Karpas-422 (cell line): ENCODE data around the gene NEUROD1. TPM values are rescaled to one million over a fixed set of nuclear protein-coding genes. Genes with fewer than 3 reads are reported as not detected.
A peak's percentile ranks its signal among the peaks of the same experiment; 100 is the strongest.

ENCODE experiments used
- DNase-seq: peaks from one replicate; pipeline ENCODE4 v3.0.0-alpha.2; 2015
- H2AFZ ChIP-seq: fragments of 200-600 bp; sonication (generic); 2 replicates; pipeline ENCODE4 v1.6.1; 2014; ENCODE audit warnings: antibody characterized with exemption, low read length, mixed read lengths
- H3K27ac ChIP-seq: fragments of 200-600 bp; sonication (generic); 2 replicates; pipeline ENCODE4 v1.5.1; 2014; ENCODE audit warnings: mild to moderate bottlenecking, low read length, moderate library complexity
- H3K27me3 ChIP-seq: fragments of 200-600 bp; sonication (generic); 2 replicates; pipeline ENCODE4 v1.6.1; 2014; ENCODE audit warnings: low read length, mixed read lengths
- H3K36me3 ChIP-seq: fragments of 200-600 bp; sonication (generic); 2 replicates; pipeline ENCODE4 v1.6.1; 2014; ENCODE audit warnings: low read length, mixed read lengths; ENCODE audit not compliant: insufficient read depth
- H3K4me1 ChIP-seq: fragments of 200-600 bp; sonication (generic); 2 replicates; pipeline ENCODE4 v1.6.1; 2014; ENCODE audit warnings: mild to moderate bottlenecking, low read length, mixed read lengths
- H3K4me2 ChIP-seq: fragments of 200-600 bp; sonication (generic); 2 replicates; pipeline ENCODE4 v1.6.1; 2014; ENCODE audit warnings: low read length, low read depth, mild to moderate bottlenecking; ENCODE audit not compliant: poor library complexity, severe bottlenecking
- H3K4me3 ChIP-seq: fragments of 200-600 bp; sonication (generic); 2 replicates; pipeline ENCODE4 v1.5.1; 2014; ENCODE audit warnings: mild to moderate bottlenecking, antibody characterized with exemption, low read length, mixed read lengths
- H3K79me2 ChIP-seq: fragments of 200-600 bp; sonication (generic); 2 replicates; pipeline ENCODE4 v1.6.1; 2014; ENCODE audit warnings: mild to moderate bottlenecking, low read length, mixed read lengths
- H3K9ac ChIP-seq: fragments of 200-600 bp; sonication (generic); 2 replicates; pipeline ENCODE4 v1.6.0; 2014; ENCODE audit warnings: low read length
- H3K9me2 ChIP-seq: fragments of 200-600 bp; sonication (generic), shearing (Covaris generic); replicated peaks from 2 replicates; pipeline ENCODE4 v1.6.0; 2014; ENCODE audit warnings: mild to moderate bottlenecking, low read length, moderate library complexity; ENCODE audit not compliant: insufficient read depth
- H3K9me3 ChIP-seq: fragments of 300-700, 200-600 bp; sonication (generic); 2 replicates; pipeline ENCODE4 v1.6.1; 2014; ENCODE audit warnings: low read length, mixed read lengths
- H4K20me1 ChIP-seq: fragments of 200-600 bp; sonication (generic); 2 replicates; pipeline ENCODE4 v1.6.1; 2014; ENCODE audit warnings: mild to moderate bottlenecking, antibody characterized with exemption, low read length, low read depth; ENCODE audit not compliant: insufficient read depth
- total RNA-seq: library from RNA; depleted of rRNA; stranded (reverse); fragments of >200 nt; shearing (Covaris generic); gene quantifications from 2 replicates; pipeline ENCODE4 v1.2.3, GENCODE V29; 2014; ENCODE audit warnings: low replicate concordance

Gene NEUROD1
- total RNA-seq, 1 experiment from 2014 or later: not detected

- H3K9me3 ChIP-seq: no peaks in the 10 kb centered on the region
- peaks cover 5% of the 10 kb centered on the region for H3K79me2 ChIP-seq
- DNase-seq: no peak
- no peak overlapping the region for H3K4me3 ChIP-seq
- H3K4me1 ChIP-seq: peaks cover 88% of the 10 kb centered on the region
- H3K27me3 ChIP-seq: no peaks in the 10 kb centered on the region
- peak overlapping the region; percentile 13; the same call in 1 of the 2 replicates for H3K9ac ChIP-seq
- no peaks in the 10 kb centered on the region for H3K36me3 ChIP-seq
- no peaks in the 10 kb centered on the region for H4K20me1 ChIP-seq
- no peak overlapping the region for H2AFZ ChIP-seq
- no peaks in the 10 kb centered on the region for H3K9me2 ChIP-seq
- peak overlapping the region; percentile 55 for H3K4me2 ChIP-seq
- peak overlapping the region; percentile 89 for H3K27ac ChIP-seq
Measured at GRCh38 chr2:181643151-181643550, 37.2 kb downstream of the NEUROD1 start.

- no peaks in the 10 kb centered on the region for H3K27me3 ChIP-seq
- peak overlapping the region; percentile 55 for H3K4me2 ChIP-seq
- no peaks in the 10 kb centered on the region for H3K79me2 ChIP-seq
- no peak overlapping the region for H2AFZ ChIP-seq
- no peak overlapping the region for H3K9ac ChIP-seq
- no peaks in the 10 kb centered on the region for H3K9me2 ChIP-seq
- H3K36me3 ChIP-seq: no peaks in the 10 kb centered on the region
- peaks cover 81% of the 10 kb centered on the region for H3K4me1 ChIP-seq
- H4K20me1 ChIP-seq: no peaks in the 10 kb centered on the region
- H3K9me3 ChIP-seq: no peaks in the 10 kb centered on the region
- DNase-seq: peak; percentile 63
- H3K4me3 ChIP-seq: no peak overlapping the region
- H3K27ac ChIP-seq: peak overlapping the region; percentile 89
Measured at GRCh38 chr2:181642086-181642485, 38.2 kb downstream of the NEUROD1 start.

DNA sequence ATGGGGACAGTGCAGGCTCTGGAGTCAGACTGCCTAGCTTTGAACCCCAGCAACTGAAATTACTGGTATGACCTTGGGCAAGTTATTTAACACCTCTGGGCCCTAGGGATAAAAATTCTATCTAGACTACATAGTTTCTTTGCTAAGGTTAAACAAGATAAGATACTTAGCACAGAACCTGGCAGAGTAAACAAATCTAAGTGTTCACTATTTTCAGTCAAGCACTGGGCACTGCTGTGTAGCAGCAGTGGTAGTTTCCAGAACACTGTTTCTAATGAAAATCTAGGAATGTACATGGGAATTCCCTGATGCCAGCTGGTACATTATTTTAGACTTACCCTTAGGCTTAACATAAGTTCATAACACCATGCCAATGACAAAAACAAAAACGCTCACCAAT is 40.6 kb downstream of the NEUROD1 start:
- no peak for DNase-seq
- H3K27me3 ChIP-seq: no peaks in the 10 kb centered on the region
- H4K20me1 ChIP-seq: no peaks in the 10 kb centered on the region
- peak overlapping the region; percentile 16 for H3K4me2 ChIP-seq
- no peaks in the 10 kb centered on the region for H3K9me3 ChIP-seq
- H3K79me2 ChIP-seq: no peaks in the 10 kb centered on the region
- H3K36me3 ChIP-seq: no peaks in the 10 kb centered on the region
- peak overlapping the region; percentile 21; the same call in 1 of the 2 replicates for H3K27ac ChIP-seq
- no peaks in the 10 kb centered on the region for H3K9me2 ChIP-seq
- H2AFZ ChIP-seq: no peak overlapping the region
- H3K4me3 ChIP-seq: no peak overlapping the region
- peaks cover 75% of the 10 kb centered on the region for H3K4me1 ChIP-seq
- H3K9ac ChIP-seq: no peak overlapping the region

DNA sequence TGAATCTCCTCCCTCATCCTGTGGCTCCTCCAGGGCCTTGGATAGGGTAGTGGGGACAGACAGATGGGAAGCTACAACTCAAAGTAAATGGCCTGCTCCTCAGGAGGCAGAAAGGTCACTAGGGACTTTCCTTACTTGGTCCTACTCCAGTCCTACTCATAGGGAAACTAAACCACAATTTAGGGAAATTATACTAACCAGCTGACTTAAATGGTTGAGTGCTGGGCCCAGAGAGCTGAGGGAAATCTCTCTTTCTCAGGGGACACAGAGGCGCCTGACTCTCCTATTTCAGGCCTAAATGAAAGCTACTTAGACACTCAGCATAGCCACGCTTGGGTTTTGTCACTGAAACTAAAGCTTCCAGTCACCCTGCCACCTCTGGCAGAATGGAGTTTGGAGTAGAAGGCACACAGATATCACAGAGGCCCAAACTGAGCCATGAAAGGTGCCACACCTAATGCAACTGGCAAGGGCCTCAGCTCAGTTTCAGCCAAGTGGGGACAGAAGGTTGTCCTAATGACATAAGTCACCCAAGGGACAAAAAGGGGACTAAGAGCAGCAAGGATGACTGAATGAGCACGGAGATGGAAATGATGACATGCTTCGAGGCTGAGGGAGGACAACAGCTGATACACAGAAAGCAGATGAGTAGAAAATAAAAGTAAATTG is 47.5 kb downstream of the NEUROD1 start:
- Histone ChIP-seq H4K20me1 (no peaks in the 10 kb centered on the region), H3K79me2 (no peaks in the 10 kb centered on the region; the same call in 1 of the 2 replicates), H3K27ac (peak overlapping the region; percentile 89), H3K9me3 (no peaks in the 10 kb centered on the region), H3K9ac (peak overlapping the region; percentile 69), H3K9me2 (no peaks in the 10 kb centered on the region), H3K4me2 (peak overlapping the region; percentile 78), H3K4me3 (peak overlapping the region; percentile 41), H3K27me3 (no peaks in the 10 kb centered on the region), H2AFZ (peak overlapping the region; percentile 27; the same call in 1 of the 2 replicates), H3K36me3 (no peaks in the 10 kb centered on the region), H3K4me1 (peaks cover 86% of the 10 kb centered on the region)
- DNase-seq: peak; percentile 85

- no peak overlapping the region for H2AFZ ChIP-seq
- H3K9me2 ChIP-seq: no peaks in the 10 kb centered on the region
Measured at GRCh38 chr2:181628590-181629585, 51.4 kb downstream of the NEUROD1 start.

DNA sequence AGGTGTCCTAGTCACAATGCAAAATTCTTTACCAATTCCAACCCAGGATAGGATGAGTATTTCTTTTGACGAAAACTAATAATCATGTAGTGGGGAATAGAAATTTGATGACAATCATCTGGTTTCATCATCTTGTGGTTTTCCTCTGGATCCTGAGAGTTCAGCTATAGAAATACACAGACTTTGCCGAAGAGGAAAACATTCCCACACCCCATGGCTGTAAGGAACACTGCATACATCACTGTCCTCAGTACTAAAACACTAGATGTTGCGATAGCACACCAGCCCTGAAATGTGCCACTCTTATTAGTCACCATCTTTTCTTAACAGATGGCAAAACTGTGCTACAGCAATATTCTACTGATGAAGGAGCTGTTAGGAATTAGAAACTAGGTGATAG is 52.8 kb downstream of the NEUROD1 start:
- Histone ChIP-seq H3K4me2 (no peak overlapping the region), H4K20me1 (no peaks in the 10 kb centered on the region), H2AFZ (no peak overlapping the region), H3K9me3 (no peaks in the 10 kb centered on the region), H3K4me3 (no peak overlapping the region), H3K9me2 (no peaks in the 10 kb centered on the region), H3K36me3 (no peaks in the 10 kb centered on the region), H3K9ac (no peak overlapping the region), H3K4me1 (peaks cover 79% of the 10 kb centered on the region), H3K27me3 (no peaks in the 10 kb centered on the region), H3K27ac (no peak overlapping the region; the same call in 1 of the 2 replicates), H3K79me2 (no peaks in the 10 kb centered on the region; the same call in 1 of the 2 replicates)
- no peak for DNase-seq

More at GRCh38 chr2:181628590-181629585, 51.4 kb downstream of the NEUROD1 start:
- Histone ChIP-seq H3K9me3 (no peaks in the 10 kb centered on the region), H3K4me1 (peaks cover 90% of the 10 kb centered on the region), H3K4me3 (no peak overlapping the region), H3K27ac (peak overlapping the region; percentile 17; the same call in 1 of the 2 replicates), H3K79me2 (no peaks in the 10 kb centered on the region; the same call in 1 of the 2 replicates), H3K27me3 (no peaks in the 10 kb centered on the region), H4K20me1 (no peaks in the 10 kb centered on the region), H3K36me3 (no peaks in the 10 kb centered on the region), H3K4me2 (peak overlapping the region; percentile 27), H3K9ac (no peak overlapping the region)
- DNase-seq: no peak

- no peaks in the 10 kb centered on the region for H4K20me1 ChIP-seq
- no peaks in the 10 kb centered on the region for H3K79me2 ChIP-seq
- no peaks in the 10 kb centered on the region for H3K9me3 ChIP-seq
- H3K4me1 ChIP-seq: peaks cover 78% of the 10 kb centered on the region
- no peak overlapping the region for H3K4me3 ChIP-seq
- H3K27me3 ChIP-seq: no peaks in the 10 kb centered on the region
- H2AFZ ChIP-seq: no peak overlapping the region
- no peaks in the 10 kb centered on the region for H3K9me2 ChIP-seq
- no peaks in the 10 kb centered on the region for H3K36me3 ChIP-seq
- no peak overlapping the region for H3K4me2 ChIP-seq
- H3K27ac ChIP-seq: peak overlapping the region; percentile 8; the same call in 1 of the 2 replicates
- H3K9ac ChIP-seq: no peak overlapping the region
- no peak for DNase-seq
Measured at GRCh38 chr2:181626671-181627070, 53.6 kb downstream of the NEUROD1 start.
